HEK293 (cell line): Measurements from ENCODE around the gene WSCD2.

Experiments used
- CTCF ChIA-PET: fragments of 350-600 bp; formaldehyde crosslinking; extraction: SDS; loops from one replicate; lab custom pipeline; 2021; ENCODE audit warnings: antibody characterized with exemption; lab: Yijun Ruan, JAX
- POLR2A ChIA-PET: fragments of 300-600 bp; formaldehyde crosslinking; extraction: SDS; loops from one replicate; lab custom pipeline; 2020; ENCODE audit warnings: antibody characterized with exemption, inconsistent platforms; lab: Yijun Ruan, JAX
- H3K27ac ChIP-seq: fragments of 200-500 bp; sonication (Bioruptor generic); 2 replicates; pipeline ENCODE4 v1.5.1; 2014; ENCODE audit warnings: low read depth, low read length, control low read depth, inconsistent platforms; ENCODE audit errors: extremely low read depth
- H3K36me3 ChIP-seq, 2 experiments: fragments of 200-500 bp in 1 of 2; sonication (Bioruptor generic) in 1 of 2; 1 replicate in 1 of 2; 2 replicates in 1 of 2; pipeline ENCODE4 v1.5.1; 2014 to 2017; ENCODE audit warnings: inconsistent platforms in 2 of 2, low read length in 2 of 2; ENCODE audit not compliant: control insufficient read depth in 2 of 2, insufficient read depth in 1 of 2
- H3K4me1 ChIP-seq: fragments of 200-500 bp; sonication (Bioruptor generic); 2 replicates; pipeline ENCODE4 v1.5.1; 2014; ENCODE audit warnings: mild to moderate bottlenecking, low read length, inconsistent platforms; ENCODE audit not compliant: control insufficient read depth, insufficient read depth
- H3K4me3 ChIP-seq: 2 replicates; pipeline ENCODE4 v1.5.1; 2011; ENCODE audit warnings: low read depth, mild to moderate bottlenecking, control low read depth, low read length, moderate library complexity
- H3K9me3 ChIP-seq: fragments of 200-500 bp; sonication (Bioruptor generic); 2 replicates; pipeline ENCODE4 v1.5.1; 2014; ENCODE audit warnings: low read depth, low read length, inconsistent platforms; ENCODE audit not compliant: control insufficient read depth, insufficient read depth
- GLI2 ChIP-seq: fragments of 450-650 bp; formaldehyde crosslinking; IDR thresholded peaks from 2 replicates; pipeline ENCODE4; 2017; ENCODE audit warnings: missing biosample characterization, missing genetic modification characterization, low read depth, borderline replicate concordance
- OSR2 ChIP-seq: fragments of 450-650 bp; formaldehyde crosslinking; IDR thresholded peaks from 2 replicates; pipeline ENCODE4 v1.5.1; 2016; ENCODE audit warnings: missing biosample characterization, missing genetic modification characterization
- PRDM2 ChIP-seq: fragments of 450-650 bp; formaldehyde crosslinking; IDR thresholded peaks from 2 replicates; pipeline ENCODE4 v1.5.1; 2016; ENCODE audit warnings: missing biosample characterization, missing genetic modification characterization, borderline replicate concordance
- ZBTB26 ChIP-seq: fragments of 450-650 bp; formaldehyde crosslinking; optimal IDR thresholded peaks from 2 replicates; pipeline ENCODE3; 2016; ENCODE audit warnings: missing biosample characterization, mild to moderate bottlenecking, missing genetic modification characterization
- ZBTB48 ChIP-seq: fragments of 450-650 bp; formaldehyde crosslinking; IDR thresholded peaks from 2 replicates; pipeline ENCODE4 v1.5.1; 2016; ENCODE audit warnings: missing biosample characterization, missing genetic modification characterization
- ZFHX2 ChIP-seq: fragments of 450-650 bp; formaldehyde crosslinking; conservative IDR thresholded peaks from 2 replicates; pipeline ENCODE4 v1.5.1; 2016; ENCODE audit warnings: missing biosample characterization, missing genetic modification characterization
- ZNF138 ChIP-seq: fragments of 450-650 bp; formaldehyde crosslinking; IDR thresholded peaks from 2 replicates; pipeline ENCODE4 v1.5.1; 2016; ENCODE audit warnings: missing biosample characterization, missing genetic modification characterization, borderline replicate concordance
- ZNF16 ChIP-seq: fragments of 450-650 bp; formaldehyde crosslinking; IDR thresholded peaks from 2 replicates; pipeline ENCODE4 v1.5.1; 2016; ENCODE audit warnings: low read depth, missing biosample characterization, missing genetic modification characterization
- ZNF18 ChIP-seq: fragments of 450-650 bp; formaldehyde crosslinking; IDR thresholded peaks from 2 replicates; pipeline ENCODE4 v1.5.1; 2016; ENCODE audit warnings: missing biosample characterization, missing genetic modification characterization
- ZNF214 ChIP-seq: fragments of 450-650 bp; formaldehyde crosslinking; IDR thresholded peaks from 2 replicates; pipeline ENCODE4 v1.5.1; 2017; ENCODE audit warnings: missing biosample characterization, mild to moderate bottlenecking, missing genetic modification characterization, borderline replicate concordance
- ZNF37A ChIP-seq: fragments of 450-650 bp; IDR thresholded peaks from 2 replicates; pipeline ENCODE4 v1.5.1; 2018; ENCODE audit warnings: missing biosample characterization, missing genetic modification characterization
- ZNF433 ChIP-seq: fragments of 450-650 bp; formaldehyde crosslinking; IDR thresholded peaks from 2 replicates; pipeline ENCODE4 v1.5.1; 2016; ENCODE audit warnings: missing biosample characterization, missing genetic modification characterization, low read depth
- ZNF449 ChIP-seq: fragments of 450-650 bp; formaldehyde crosslinking; IDR thresholded peaks from 2 replicates; pipeline ENCODE4 v1.5.1; 2017; ENCODE audit warnings: missing biosample characterization, mild to moderate bottlenecking, missing genetic modification characterization, moderate library complexity
- ZNF518A ChIP-seq: fragments of 450-650 bp; formaldehyde crosslinking; conservative IDR thresholded peaks from 2 replicates; pipeline ENCODE4 v1.5.1; 2016; ENCODE audit warnings: low read depth, missing biosample characterization, missing genetic modification characterization
- ZNF544 ChIP-seq: fragments of 450-650 bp; formaldehyde crosslinking; IDR thresholded peaks from 2 replicates; pipeline ENCODE4 v1.5.0; 2017; ENCODE audit warnings: missing biosample characterization, missing genetic modification characterization
- ZNF623 ChIP-seq: fragments of 450-650 bp; formaldehyde crosslinking; IDR thresholded peaks from 2 replicates; pipeline ENCODE4 v1.5.1; 2016; ENCODE audit warnings: missing biosample characterization, missing genetic modification characterization
- ZNF660 ChIP-seq: fragments of 450-650 bp; IDR thresholded peaks from 2 replicates; pipeline ENCODE4 v1.5.1; 2018; ENCODE audit warnings: missing biosample characterization, mild to moderate bottlenecking, missing genetic modification characterization
- ZNF664 ChIP-seq: fragments of 450-650 bp; formaldehyde crosslinking; IDR thresholded peaks from 2 replicates; pipeline ENCODE4 v1.5.1; 2016; ENCODE audit warnings: missing biosample characterization, missing genetic modification characterization
- ZNF701 ChIP-seq: fragments of 450-650 bp; formaldehyde crosslinking; IDR thresholded peaks from 2 replicates; pipeline ENCODE4 v1.5.1; 2016; ENCODE audit warnings: missing biosample characterization, missing genetic modification characterization
- ZNF791 ChIP-seq: fragments of 450-650 bp; formaldehyde crosslinking; IDR thresholded peaks from 2 replicates; pipeline ENCODE4 v1.5.1; 2016; ENCODE audit warnings: missing biosample characterization, missing genetic modification characterization

WSCD2 gene

GRCh38 chr12:108097160-108097911 is 31.8 kb upstream of the WSCD2 start (continued):
- TF ChIP-seq ZNF701 (tag by site-specific recombination) (no peak), ZNF660 (no peak), ZNF544 (tag by site-specific recombination) (no peak), ZNF214 (tag by site-specific recombination) (no peak)

- ChIA-PET CTCF (no interaction called here), POLR2A (no interaction called here)
- H3K4me3 ChIP-seq: no peak overlapping the region
- TF ChIP-seq ZNF433 (tag by site-specific recombination) (no peak), ZNF623 (tag by site-specific recombination) (no peak), ZNF518A (tag by site-specific recombination) (no peak), ZFHX2 (tag by site-specific recombination) (no peak), ZNF138 (tag by site-specific recombination) (no peak), ZNF16 (no peak), ZBTB48 (tag by site-specific recombination) (no peak), GLI2 (tag by site-specific recombination) (no peak), ZNF449 (tag by site-specific recombination) (no peak), OSR2 (tag by site-specific recombination) (no peak), ZNF37A (tag by site-specific recombination) (no peak), ZNF664 (tag by site-specific recombination) (no peak), ZNF18 (tag by site-specific recombination) (no peak), ZNF791 (no peak), PRDM2 (tag by site-specific recombination) (no peak), ZBTB26 (no peak)
Measured at GRCh38 chr12:108098374-108098773, 30.7 kb upstream of the WSCD2 start.

More at GRCh38 chr12:108098374-108098773, 30.7 kb upstream of the WSCD2 start:
- H3K36me3 ChIP-seq: no peaks in the 10 kb centered on the region
- H3K27ac ChIP-seq: no peak overlapping the region
- no peaks in the 10 kb centered on the region for H3K9me3 ChIP-seq
- H3K4me1 ChIP-seq: no peaks in the 10 kb centered on the region
